Thoracic aorta (tissue), 2 donors: ENCODE results near the gene SSPN. TPM values are rescaled to one million over a fixed set of nuclear protein-coding genes. Genes with fewer than 3 reads are reported as not detected.

ENCODE experiments used
- ATAC-seq: fragments of 150-250 bp; one replicate; pipeline ENCODE4 v1.8.0; 2017; ENCODE audit warnings: low read depth; ENCODE audit not compliant: insufficient number of reproducible peaks, low FRiP score
- DNase-seq: peaks from one replicate; pipeline ENCODE4 v3.0.0-alpha.2; 2020; ENCODE audit warnings: low spot score
- H3K27ac ChIP-seq, 2 donors: fragments of 200-600 bp; sonication (generic); 1 replicate in 1 of 2; 2 replicates in 1 of 2; pipeline ENCODE4 v1.5.1; 2016; ENCODE audit warnings: mild to moderate bottlenecking in 2 of 2, moderate library complexity in 2 of 2
- H3K27me3 ChIP-seq: fragments of 200-600 bp; sonication (generic); replicated peaks from 2 replicates; pipeline ENCODE4 v1.6.0; 2016; ENCODE audit warnings: mild to moderate bottlenecking; ENCODE audit not compliant: insufficient read depth
- H3K36me3 ChIP-seq: fragments of 200-600 bp; sonication (generic); one replicate; pipeline ENCODE4 v1.5.1; 2016
- H3K4me1 ChIP-seq, 2 donors: fragments of 200-600 bp; sonication (generic); 1 replicate in 1 of 2; 2 replicates in 1 of 2; pipeline versions ENCODE4 v1.5.1 to v1.6.0; 2016; ENCODE audit warnings: low read depth in 2 of 2, mild to moderate bottlenecking in 1 of 2; ENCODE audit not compliant: control insufficient read depth in 1 of 2
- H3K4me3 ChIP-seq: fragments of 200-600 bp; sonication (generic); 2 replicates; pipeline ENCODE4 v1.5.1; 2016; ENCODE audit warnings: mild to moderate bottlenecking
- H3K9me3 ChIP-seq: fragments of 200-600 bp; sonication (generic); 2 replicates; pipeline ENCODE4 v1.5.1; 2016
- CTCF ChIP-seq: fragments of 200-600 bp; sonication (generic); IDR thresholded peaks from one replicate; pipeline ENCODE4 v1.5.1; 2019; ENCODE audit warnings: antibody characterized with exemption
- total RNA-seq, 2 donors: library from RNA; depleted of rRNA; stranded (reverse); fragments of >200 nt; gene quantifications; one replicate each; pipeline versions ENCODE4 v1.1.0 to v1.2.3, GENCODE V29; 2016

The SSPN gene
- total RNA-seq, 2 donors from 2014 or later: 36.7 to 50.9 TPM

- DNase-seq (no peak), ATAC-seq (no peak)
- TF ChIP-seq CTCF: no peak
- Histone ChIP-seq H3K4me1 (peaks cover 14 to 29% of the 10 kb centered on the region in 2 donors), H3K27ac (no peak overlapping the region), H3K9me3 (no peaks in the 10 kb centered on the region), H3K27me3 (no peaks in the 10 kb centered on the region), H3K4me3 (no peak overlapping the region), H3K36me3 (no peaks in the 10 kb centered on the region)
These were observed 83.3 kb downstream of the SSPN start for GRCh38 chr12:26278666-26279065.

GRCh38 chr12:26279091-26279490 is 83.7 kb downstream of the SSPN start:
- H3K27me3 ChIP-seq: no peaks in the 10 kb centered on the region
- H3K36me3 ChIP-seq: no peaks in the 10 kb centered on the region
- DNase-seq: no peak
- H3K9me3 ChIP-seq: no peaks in the 10 kb centered on the region
- ATAC-seq: no peak
- H3K4me3 ChIP-seq: no peak overlapping the region
- H3K4me1 ChIP-seq: peaks cover 10 to 25% of the 10 kb centered on the region in 2 donors
- no peak overlapping the region for H3K27ac ChIP-seq
- TF ChIP-seq CTCF: no peak

GRCh38 chr12:26279908-26280307 is 84.5 kb downstream of the SSPN start:
- Histone ChIP-seq H3K9me3 (no peaks in the 10 kb centered on the region), H3K4me1 (peaks cover 4 to 16% of the 10 kb centered on the region in 2 donors), H3K27me3 (no peaks in the 10 kb centered on the region), H3K27ac (no peak overlapping the region), H3K36me3 (no peaks in the 10 kb centered on the region), H3K4me3 (no peak overlapping the region)
- ATAC-seq (no peak), DNase-seq (no peak)
- TF ChIP-seq CTCF: no peak

- H3K27ac ChIP-seq: no peak overlapping the region
These were observed 85.5 kb downstream of the SSPN start for GRCh38 chr12:26280869-26281268.

GRCh38 chr12:26281320-26281719 is 85.9 kb downstream of the SSPN start:
- TF ChIP-seq CTCF: no peak
- no peak for DNase-seq
- Histone ChIP-seq H3K36me3 (no peaks in the 10 kb centered on the region), H3K9me3 (no peaks in the 10 kb centered on the region), H3K27ac (no peak overlapping the region), H3K4me1 (peaks cover 0 to 11% of the 10 kb centered on the region in 2 donors), H3K4me3 (no peak overlapping the region), H3K27me3 (no peaks in the 10 kb centered on the region)
- ATAC-seq: no peak

More at GRCh38 chr12:26280869-26281268, 85.5 kb downstream of the SSPN start:
- Histone ChIP-seq H3K4me3 (no peak overlapping the region), H3K36me3 (no peaks in the 10 kb centered on the region), H3K4me1 (peaks cover 0 to 10% of the 10 kb centered on the region in 2 donors), H3K27me3 (no peaks in the 10 kb centered on the region), H3K9me3 (no peaks in the 10 kb centered on the region)
- TF ChIP-seq CTCF: no peak
- ATAC-seq: no peak
- DNase-seq: no peak
